Spleen (tissue), 7 donors: Measurements from ENCODE around the gene FAAP20.

Experiments used
- CTCF ChIP-seq, 11 experiments: fragments of 200-600 bp in 7 of 11; fragments of 450-650 bp in 4 of 11; sonication (generic) in 4 of 11; IDR thresholded peaks in 8 of 11; conservative IDR thresholded peaks in 3 of 11; 1 replicate in 7 of 11; 2 replicates in 4 of 11; pipeline versions ENCODE4 v1.4.0 to v1.8.0; 2016 to 2021; ENCODE audit warnings: antibody characterized with exemption in 11 of 11, inconsistent platforms in 4 of 11, mild to moderate bottlenecking in 1 of 11
- POLR2A ChIP-seq, 3 donors: fragments of 450-650 bp; IDR thresholded peaks; one replicate each; pipeline ENCODE4 v1.5.1; 2017; ENCODE audit warnings: antibody characterized with exemption in 3 of 3, mild to moderate bottlenecking in 1 of 3
- donor health status: DM: no; HTN: no; CAD: no; lungs with moderate emphysema.
- donor health status: DM: no; HTN: no; CAD: no.
- donor health status: DM: no; HTN: no; CAD: no.

DNA sequence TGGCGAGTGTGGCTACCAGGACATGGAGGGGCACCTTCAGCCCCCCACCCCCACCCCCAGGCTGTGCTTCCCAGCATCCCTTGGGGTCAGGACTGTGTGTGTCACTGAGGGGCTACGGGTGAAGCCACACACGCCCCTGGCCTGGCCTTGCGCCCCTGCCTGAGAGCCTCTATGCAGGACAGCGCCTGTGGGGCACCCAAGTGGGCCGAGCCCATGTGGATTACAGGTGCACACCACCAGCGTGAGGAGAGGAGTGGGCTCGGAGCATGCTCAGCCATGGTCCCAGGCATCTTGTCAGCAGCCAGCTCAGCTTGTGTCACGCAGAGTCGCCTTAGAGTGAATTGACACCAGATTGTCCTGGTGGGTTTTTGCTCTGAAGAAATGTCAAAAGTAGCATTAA lies 27.9 kb downstream of the FAAP20 start:
- TF ChIP-seq CTCF (IDR thresholded peaks at IDR 0.05 in 8 of 11, conservative IDR thresholded peaks at IDR 0.05 in 3 of 11) = no peak
- no peak for TF ChIP-seq POLR2A (IDR thresholded peaks at IDR 0.05)
